ENCODE measurements around the gene GAB2.
"Not testable (repeated sequence)": the region's sequence is repeated elsewhere in the genome, so short reads cannot be mapped to it uniquely, and the experiment has no call there.

Gene GAB2

GRCh38 chr11:78250099-78250498, 167.5 kb downstream of the GAB2 start:
- DNase-seq (ENCODE audit: low read depth in 2 of 2): no peak

- no peak for DNase-seq (ENCODE audit: low read depth in 2 of 2)
These were observed 168.7 kb downstream of the GAB2 start for GRCh38 chr11:78248903-78249302.

GRCh38 chr11:78248191-78248590, 169.4 kb downstream of the GAB2 start:
- DNase-seq (ENCODE audit: low read depth in 2 of 2): no peak

- no peak for DNase-seq (ENCODE audit: low read depth in 2 of 2)
These were observed 172.9 kb downstream of the GAB2 start for GRCh38 chr11:78244546-78245255.

GRCh38 chr11:78244080-78244479, 173.5 kb downstream of the GAB2 start:
- DNase-seq (ENCODE audit: low read depth in 2 of 2): no peak

- DNase-seq (ENCODE audit: low read depth in 2 of 2): no peak
These were observed 176.1 kb downstream of the GAB2 start for GRCh38 chr11:78241475-78241874.

GRCh38 chr11:78239781-78240180, 177.8 kb downstream of the GAB2 start:
- DNase-seq (ENCODE audit: low read depth in 2 of 2): no peak

- DNase-seq (ENCODE audit: low read depth in 2 of 2): no peak
These were observed 180.2 kb downstream of the GAB2 start for GRCh38 chr11:78237293-78238046.

GRCh38 chr11:78234006-78234405, 183.6 kb downstream of the GAB2 start:
- no peak for DNase-seq (ENCODE audit: low read depth in 2 of 2)

- DNase-seq (ENCODE audit: low read depth in 2 of 2): not testable (repeated sequence)
These were observed 184.6 kb downstream of the GAB2 start for GRCh38 chr11:78233046-78233445.

GRCh38 chr11:78231962-78232501, 185.6 kb downstream of the GAB2 start:
- DNase-seq (ENCODE audit: low read depth in 2 of 2): no peak

GRCh38 chr11:78230161-78230877, 187.3 kb downstream of the GAB2 start:
- no peak for DNase-seq (ENCODE audit: low read depth in 2 of 2)

- no peak for DNase-seq (ENCODE audit: low read depth in 2 of 2)
These were observed 188.5 kb downstream of the GAB2 start for GRCh38 chr11:78229106-78229505.

GRCh38 chr11:78228467-78228866, 189.2 kb downstream of the GAB2 start:
- no peak for DNase-seq (ENCODE audit: low read depth in 2 of 2)

GRCh38 chr11:78227921-78228320, 189.7 kb downstream of the GAB2 start:
- DNase-seq (ENCODE audit: low read depth in 2 of 2): no peak

GRCh38 chr11:78226684-78227680, 190.6 kb downstream of the GAB2 start:
- DNase-seq (ENCODE audit: low read depth in 2 of 2): no peak

- DNase-seq (ENCODE audit: low read depth in 2 of 2): no peak
These were observed 192.7 kb downstream of the GAB2 start for GRCh38 chr11:78224906-78225420.

GRCh38 chr11:78224506-78224905, 193.1 kb downstream of the GAB2 start:
- DNase-seq (ENCODE audit: low read depth in 2 of 2): no peak

- DNase-seq (ENCODE audit: low read depth in 2 of 2): no peak
These were observed 194.2 kb downstream of the GAB2 start for GRCh38 chr11:78223320-78223954.

- not testable (repeated sequence) for DNase-seq (ENCODE audit: low read depth in 2 of 2)
These were observed 194.9 kb downstream of the GAB2 start for GRCh38 chr11:78222726-78223125.
